Body of pancreas (tissue), 4 donors: ENCODE data around the gene ATOSA.

Experiments
- POLR2A ChIP-seq, 3 donors: fragments of 450-650 bp; IDR thresholded peaks; one replicate each; pipeline ENCODE4 v1.6.1; 2016; ENCODE audit warnings: antibody characterized with exemption in 3 of 3, mild to moderate bottlenecking in 2 of 3
- TF ChIP-seq, protein P1 (sequence below), 7 experiments: fragments of 450-650 bp in 4 of 7; fragments of 200-600 bp in 3 of 7; sonication (generic) in 3 of 7; IDR thresholded peaks; one replicate each; pipeline ENCODE4 v1.5.1; 2016 to 2019; ENCODE audit warnings: antibody characterized with exemption in 7 of 7

DNA sequence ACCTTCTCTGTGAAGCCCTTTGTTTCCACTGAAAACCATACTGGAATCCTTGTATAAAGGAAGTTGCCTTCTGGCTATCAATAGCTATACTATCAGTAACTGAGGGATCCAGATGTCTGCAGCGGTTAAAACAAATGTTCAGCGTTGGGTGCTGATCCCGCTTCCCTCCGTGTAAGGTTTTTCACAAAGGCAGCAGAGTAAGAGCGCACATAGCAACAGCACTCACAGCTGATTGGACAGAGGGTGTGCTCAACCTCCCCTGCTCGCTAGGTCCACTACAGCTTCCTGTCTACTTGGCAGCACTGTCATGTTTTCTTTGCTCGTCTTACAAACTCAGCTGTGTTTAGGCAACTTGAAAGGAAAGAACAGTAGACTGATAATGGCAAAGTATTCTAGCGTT, 27.3 kb downstream of the ATOSA start:
- TF ChIP-seq, protein P1, sequence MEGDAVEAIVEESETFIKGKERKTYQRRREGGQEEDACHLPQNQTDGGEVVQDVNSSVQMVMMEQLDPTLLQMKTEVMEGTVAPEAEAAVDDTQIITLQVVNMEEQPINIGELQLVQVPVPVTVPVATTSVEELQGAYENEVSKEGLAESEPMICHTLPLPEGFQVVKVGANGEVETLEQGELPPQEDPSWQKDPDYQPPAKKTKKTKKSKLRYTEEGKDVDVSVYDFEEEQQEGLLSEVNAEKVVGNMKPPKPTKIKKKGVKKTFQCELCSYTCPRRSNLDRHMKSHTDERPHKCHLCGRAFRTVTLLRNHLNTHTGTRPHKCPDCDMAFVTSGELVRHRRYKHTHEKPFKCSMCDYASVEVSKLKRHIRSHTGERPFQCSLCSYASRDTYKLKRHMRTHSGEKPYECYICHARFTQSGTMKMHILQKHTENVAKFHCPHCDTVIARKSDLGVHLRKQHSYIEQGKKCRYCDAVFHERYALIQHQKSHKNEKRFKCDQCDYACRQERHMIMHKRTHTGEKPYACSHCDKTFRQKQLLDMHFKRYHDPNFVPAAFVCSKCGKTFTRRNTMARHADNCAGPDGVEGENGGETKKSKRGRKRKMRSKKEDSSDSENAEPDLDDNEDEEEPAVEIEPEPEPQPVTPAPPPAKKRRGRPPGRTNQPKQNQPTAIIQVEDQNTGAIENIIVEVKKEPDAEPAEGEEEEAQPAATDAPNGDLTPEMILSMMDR (IDR thresholded peaks at IDR 0.05): no peak
- no peak for TF ChIP-seq POLR2A (IDR thresholded peaks at IDR 0.05)
